Mesendoderm (in vitro differentiated cells): ENCODE data around the gene RTF2.

Experiments
- DNase-seq: peaks from one replicate; pipeline ENCODE4 v3.0.0; 2013
- H2AK5ac ChIP-seq: 2 replicates; pipeline ENCODE4 v1.6.1; 2013; ENCODE audit warnings: low read length, inconsistent platforms
- H2BK120ac ChIP-seq: 2 replicates; pipeline ENCODE4 v1.6.1; 2013; ENCODE audit warnings: low read depth, mild to moderate bottlenecking, low read length, moderate library complexity, mixed read lengths
- H2BK15ac ChIP-seq: replicated peaks from 2 replicates; pipeline ENCODE4 v1.6.1; 2013; ENCODE audit warnings: low read depth, mild to moderate bottlenecking, moderate library complexity
- H2BK5ac ChIP-seq: 2 replicates; pipeline ENCODE4 v1.6.1; 2013; ENCODE audit warnings: low read length, inconsistent platforms
- H3K18ac ChIP-seq: 2 replicates; pipeline ENCODE4 v1.6.1; 2013; ENCODE audit warnings: mild to moderate bottlenecking, low read length, mixed read lengths
- H3K23ac ChIP-seq: one replicate; pipeline ENCODE4 v1.6.1; 2013; ENCODE audit warnings: low read length
- H3K27ac ChIP-seq: 2 replicates; pipeline ENCODE4 v1.5.1; 2013; ENCODE audit warnings: low read depth, mild to moderate bottlenecking, inconsistent platforms, low read length, moderate library complexity
- H3K27me3 ChIP-seq: 2 replicates; pipeline ENCODE4 v1.6.1; 2013; ENCODE audit warnings: low read length, control low read depth, mild to moderate bottlenecking, inconsistent platforms; ENCODE audit not compliant: insufficient read depth, poor library complexity
- H3K36me3 ChIP-seq: 2 replicates; pipeline ENCODE4 v1.6.1; 2013; ENCODE audit warnings: low read length, inconsistent platforms; ENCODE audit not compliant: control insufficient read depth, insufficient read depth
- H3K4ac ChIP-seq: one replicate; pipeline ENCODE4 v1.6.1; 2013; ENCODE audit warnings: low read depth, mild to moderate bottlenecking, low read length, moderate library complexity
- H3K4me1 ChIP-seq: 2 replicates; pipeline ENCODE4 v1.6.1; 2013; ENCODE audit warnings: low read depth, low read length, inconsistent platforms; ENCODE audit not compliant: control insufficient read depth
- H3K4me2 ChIP-seq: 2 replicates; pipeline ENCODE4 v1.6.1; 2013; ENCODE audit warnings: low read length
- H3K4me3 ChIP-seq: 2 replicates; pipeline ENCODE4 v1.5.1; 2013; ENCODE audit warnings: mild to moderate bottlenecking, low read length
- H3K56ac ChIP-seq: one replicate; pipeline ENCODE4 v1.6.1; 2013; ENCODE audit warnings: low read length
- H3K79me1 ChIP-seq: 2 replicates; pipeline ENCODE4 v1.6.1; 2013; ENCODE audit warnings: low read length, inconsistent platforms
- H3K79me2 ChIP-seq: 2 replicates; pipeline ENCODE4 v1.6.1; 2013; ENCODE audit warnings: mild to moderate bottlenecking, low read length; ENCODE audit not compliant: control insufficient read depth, insufficient read depth
- H3K9ac ChIP-seq: 2 replicates; pipeline ENCODE4 v1.6.1; 2013; ENCODE audit warnings: low read length, inconsistent platforms
- H4K5ac ChIP-seq: one replicate; pipeline ENCODE4 v1.6.1; 2013; ENCODE audit warnings: low read length
- H4K8ac ChIP-seq: one replicate; pipeline ENCODE4 v1.6.1; 2013; ENCODE audit warnings: low read depth, mild to moderate bottlenecking, control low read depth, low read length, moderate library complexity
- WGBS: extraction: QIAGEN DNeasy Blood & Tissue Kit; methylation state at CpG from one replicate; pipeline ENCODE4 v1.1.7; 2013; ENCODE audit warnings: low lambda C conversion rate, missing lambda C conversion rate; ENCODE audit not compliant: insufficient coverage; ENCODE audit errors: extremely low coverage; 5-methylcytosine and 5-hydroxymethylcytosine counted together

Gene RTF2

GRCh38 chr20:56439771-56440291, 28.6 kb upstream of the RTF2 start:
- H3K4me2 ChIP-seq, result no peak overlapping the region
- H3K18ac ChIP-seq, result no peak overlapping the region
- no peak overlapping the region for H2BK15ac ChIP-seq
- peak; percentile 30 for DNase-seq
- H3K36me3 ChIP-seq, result no peaks in the 10 kb centered on the region
- no peaks in the 10 kb centered on the region for H3K27me3 ChIP-seq
- no peaks in the 10 kb centered on the region for H3K79me2 ChIP-seq
- H3K9ac ChIP-seq, result no peak overlapping the region
- H3K27ac ChIP-seq, result no peak overlapping the region
- WGBS, result no CpG with 5 or more reads among the region's 5 CpGs
- H3K4me3 ChIP-seq, result no peak overlapping the region
- no peak overlapping the region for H2BK5ac ChIP-seq
- no peak overlapping the region for H3K23ac ChIP-seq
- H3K79me1 ChIP-seq, result no peaks in the 10 kb centered on the region
- H3K4ac ChIP-seq, result no peak overlapping the region
- H3K4me1 ChIP-seq, result no peaks in the 10 kb centered on the region
- H2AK5ac ChIP-seq, result no peak overlapping the region
- no peak overlapping the region for H4K8ac ChIP-seq
- no peak overlapping the region for H2BK120ac ChIP-seq
- no peak overlapping the region for H3K56ac ChIP-seq
- no peak overlapping the region for H4K5ac ChIP-seq

- H3K4me2 ChIP-seq, result no peak overlapping the region
- DNase-seq, result no peak
- H2BK5ac ChIP-seq, result no peak overlapping the region
- H3K56ac ChIP-seq, result no peak overlapping the region
- H3K79me2 ChIP-seq, result no peaks in the 10 kb centered on the region
- H2BK15ac ChIP-seq, result no peak overlapping the region
- no peak overlapping the region for H4K5ac ChIP-seq
- no peak overlapping the region for H3K4me3 ChIP-seq
- no peak overlapping the region for H3K4ac ChIP-seq
- no peak overlapping the region for H2BK120ac ChIP-seq
- H3K4me1 ChIP-seq, result no peaks in the 10 kb centered on the region
- no peaks in the 10 kb centered on the region for H3K36me3 ChIP-seq
- no CpG with 5 or more reads among the region's 4 CpGs for WGBS
- no peaks in the 10 kb centered on the region for H3K79me1 ChIP-seq
- no peak overlapping the region for H3K27ac ChIP-seq
- H4K8ac ChIP-seq, result no peak overlapping the region
- no peak overlapping the region for H3K23ac ChIP-seq
- H3K18ac ChIP-seq, result no peak overlapping the region
- no peaks in the 10 kb centered on the region for H3K27me3 ChIP-seq
- H2AK5ac ChIP-seq, result no peak overlapping the region
- H3K9ac ChIP-seq, result no peak overlapping the region
Measured at GRCh38 chr20:56440346-56441007, 27.9 kb upstream of the RTF2 start.

- no CpG with 5 or more reads among the region's 17 CpGs for WGBS
- no peaks in the 10 kb centered on the region for H3K36me3 ChIP-seq
- DNase-seq, result no peak
Measured at GRCh38 chr20:56442389-56443365, 25.8 kb upstream of the RTF2 start.

GRCh38 chr20:56443654-56444540, 24.5 kb upstream of the RTF2 start:
- no peak overlapping the region for H4K5ac ChIP-seq
- no peak overlapping the region for H3K4me2 ChIP-seq
- no CpG with 5 or more reads among the region's 27 CpGs for WGBS
- no peaks in the 10 kb centered on the region for H3K79me2 ChIP-seq
- no peaks in the 10 kb centered on the region for H3K36me3 ChIP-seq
- no peak overlapping the region for H3K23ac ChIP-seq
- no peak overlapping the region for H2BK15ac ChIP-seq
- no peak overlapping the region for H4K8ac ChIP-seq
- no peak overlapping the region for H2AK5ac ChIP-seq
- no peaks in the 10 kb centered on the region for H3K79me1 ChIP-seq
- no peak overlapping the region for H2BK120ac ChIP-seq
- no peak overlapping the region for H3K18ac ChIP-seq
- no peaks in the 10 kb centered on the region for H3K4me1 ChIP-seq
- no peaks in the 10 kb centered on the region for H3K27me3 ChIP-seq
- no peak overlapping the region for H3K9ac ChIP-seq
- H3K27ac ChIP-seq, result no peak overlapping the region
- H3K4me3 ChIP-seq, result no peak overlapping the region
- H3K56ac ChIP-seq, result no peak overlapping the region
- H3K4ac ChIP-seq, result no peak overlapping the region
- H2BK5ac ChIP-seq, result no peak overlapping the region
- no peak for DNase-seq

More at GRCh38 chr20:56442389-56443365, 25.8 kb upstream of the RTF2 start:
- Histone ChIP-seq H3K27me3 (no peaks in the 10 kb centered on the region), H3K4me3 (no peak overlapping the region), H4K8ac (no peak overlapping the region), H3K23ac (no peak overlapping the region), H3K4me1 (no peaks in the 10 kb centered on the region), H3K4ac (no peak overlapping the region), H4K5ac (no peak overlapping the region), H3K79me1 (no peaks in the 10 kb centered on the region), H3K9ac (no peak overlapping the region), H3K4me2 (no peak overlapping the region), H3K56ac (no peak overlapping the region), H2AK5ac (no peak overlapping the region), H3K18ac (no peak overlapping the region), H3K27ac (no peak overlapping the region), H3K79me2 (no peaks in the 10 kb centered on the region), H2BK5ac (no peak overlapping the region), H2BK15ac (no peak overlapping the region), H2BK120ac (no peak overlapping the region)

- Histone ChIP-seq H3K4me2 (no peak overlapping the region), H3K18ac (no peak overlapping the region), H2BK15ac (no peak overlapping the region), H3K27me3 (no peaks in the 10 kb centered on the region), H3K36me3 (no peaks in the 10 kb centered on the region), H3K79me2 (no peaks in the 10 kb centered on the region), H4K8ac (no peak overlapping the region), H2BK120ac (no peak overlapping the region), H2BK5ac (no peak overlapping the region), H3K4ac (no peak overlapping the region), H3K79me1 (no peaks in the 10 kb centered on the region), H3K4me1 (no peaks in the 10 kb centered on the region), H3K56ac (no peak overlapping the region), H3K4me3 (no peak overlapping the region), H3K23ac (no peak overlapping the region), H4K5ac (no peak overlapping the region), H3K9ac (no peak overlapping the region), H2AK5ac (no peak overlapping the region), H3K27ac (no peak overlapping the region)
- WGBS, result 100% methylated on average over 1 of the region's 3 CpGs
- no peak for DNase-seq
Measured at GRCh38 chr20:56445130-56445529, 23.3 kb upstream of the RTF2 start.
